ENCODE data around the gene IL1RAPL2. TPM values are rescaled to one million over a fixed set of nuclear protein-coding genes. Genes with fewer than 3 reads are reported as not detected.
"Not testable (repeated sequence)": the region's sequence is repeated elsewhere in the genome, so short reads cannot be mapped to it uniquely, and the experiment has no call there.

Gene IL1RAPL2
- total RNA-seq, 1 donor from 2014 or later: not detected

DNA sequence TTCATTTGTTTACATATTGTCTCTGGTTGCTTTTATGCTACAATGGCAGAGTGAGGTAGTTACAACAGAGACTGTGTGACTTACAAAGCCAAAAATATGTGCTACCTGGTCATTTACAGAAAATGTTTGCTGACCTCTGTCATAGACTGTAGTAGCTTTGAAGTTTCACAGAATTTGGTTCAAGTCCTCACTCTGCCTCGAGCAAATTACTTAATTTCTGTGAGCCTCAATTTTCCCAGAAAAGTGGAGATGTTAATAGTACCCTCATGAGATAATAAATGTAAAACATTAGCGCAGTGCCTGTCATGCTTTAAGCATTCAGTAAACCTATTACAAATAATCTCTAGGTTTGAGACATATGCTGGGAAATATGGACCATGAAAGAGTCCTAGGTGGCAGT, 1237.9 kb downstream of the IL1RAPL2 start:
- no peaks in the 10 kb centered on the region for H3K27me3 ChIP-seq
- no peak for DNase-seq (ENCODE audit: low spot score in 2 of 2)
- TF ChIP-seq, protein P1, sequence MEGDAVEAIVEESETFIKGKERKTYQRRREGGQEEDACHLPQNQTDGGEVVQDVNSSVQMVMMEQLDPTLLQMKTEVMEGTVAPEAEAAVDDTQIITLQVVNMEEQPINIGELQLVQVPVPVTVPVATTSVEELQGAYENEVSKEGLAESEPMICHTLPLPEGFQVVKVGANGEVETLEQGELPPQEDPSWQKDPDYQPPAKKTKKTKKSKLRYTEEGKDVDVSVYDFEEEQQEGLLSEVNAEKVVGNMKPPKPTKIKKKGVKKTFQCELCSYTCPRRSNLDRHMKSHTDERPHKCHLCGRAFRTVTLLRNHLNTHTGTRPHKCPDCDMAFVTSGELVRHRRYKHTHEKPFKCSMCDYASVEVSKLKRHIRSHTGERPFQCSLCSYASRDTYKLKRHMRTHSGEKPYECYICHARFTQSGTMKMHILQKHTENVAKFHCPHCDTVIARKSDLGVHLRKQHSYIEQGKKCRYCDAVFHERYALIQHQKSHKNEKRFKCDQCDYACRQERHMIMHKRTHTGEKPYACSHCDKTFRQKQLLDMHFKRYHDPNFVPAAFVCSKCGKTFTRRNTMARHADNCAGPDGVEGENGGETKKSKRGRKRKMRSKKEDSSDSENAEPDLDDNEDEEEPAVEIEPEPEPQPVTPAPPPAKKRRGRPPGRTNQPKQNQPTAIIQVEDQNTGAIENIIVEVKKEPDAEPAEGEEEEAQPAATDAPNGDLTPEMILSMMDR (IDR thresholded peaks at IDR 0.05): no peak
- no peaks in the 10 kb centered on the region for H3K36me3 ChIP-seq
- no peak overlapping the region for H3K27ac ChIP-seq
- H3K9me3 ChIP-seq: peaks cover 0 to 6% of the 10 kb centered on the region in 2 donors
- H3K4me1 ChIP-seq: no peaks in the 10 kb centered on the region
- H3K4me3 ChIP-seq: no peak overlapping the region
- intact Hi-C loops (cut with DNase I): no loop called here

DNA sequence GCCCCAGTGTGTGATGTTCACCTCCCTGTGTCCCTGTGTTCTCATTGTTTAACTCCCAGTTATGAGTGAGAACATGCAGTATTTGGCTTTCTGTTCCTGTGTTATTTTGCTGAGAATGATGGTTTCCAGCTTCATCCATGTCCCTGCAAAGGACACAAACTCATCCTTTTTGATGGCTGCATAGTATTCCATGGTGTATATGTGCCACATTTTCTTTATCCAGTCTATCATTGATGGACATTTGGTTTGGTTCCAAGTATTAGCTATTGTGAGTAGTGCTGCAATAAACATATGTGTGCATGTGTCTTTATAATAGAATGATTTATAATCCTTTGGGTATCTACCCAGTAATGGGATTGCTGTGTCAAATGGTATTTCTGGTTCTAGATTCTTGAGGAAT, 1239.7 kb downstream of the IL1RAPL2 start:
- H3K36me3 ChIP-seq; H3K9me3 ChIP-seq; intact Hi-C loops (cut with DNase I); H3K27ac ChIP-seq; H3K4me3 ChIP-seq; H3K4me1 ChIP-seq; H3K27me3 ChIP-seq; DNase-seq (ENCODE audit: low spot score in 2 of 2): not testable (repeated sequence)

DNA sequence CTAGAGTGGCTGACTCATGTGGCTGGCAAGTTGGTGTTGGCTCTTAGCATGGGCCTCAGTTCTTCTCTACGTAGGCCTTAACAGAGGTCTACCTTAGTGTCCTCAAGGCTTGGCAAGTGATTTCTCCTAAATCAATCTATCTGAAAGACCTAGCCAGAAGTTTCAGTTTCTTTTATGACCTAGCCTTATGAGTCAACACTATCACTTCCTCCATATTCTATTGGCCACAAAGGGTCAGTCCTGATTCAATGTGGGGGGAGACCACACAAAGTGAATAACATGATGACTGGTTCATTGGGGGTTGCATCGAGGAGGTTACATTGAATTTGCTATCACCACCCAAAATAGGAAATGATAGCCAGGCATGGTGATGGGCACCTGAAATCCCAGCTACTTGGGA, 1250.5 kb downstream of the IL1RAPL2 start:
- H3K4me1 ChIP-seq: no peaks in the 10 kb centered on the region
- H3K9me3 ChIP-seq: no peaks in the 10 kb centered on the region
- DNase-seq (ENCODE audit: low spot score in 2 of 2): no peak
- no peak overlapping the region for H3K4me3 ChIP-seq
- no peaks in the 10 kb centered on the region for H3K36me3 ChIP-seq
- intact Hi-C loops (cut with DNase I): no loop called here
- H3K27ac ChIP-seq: no peak overlapping the region
- TF ChIP-seq, protein P1 (IDR thresholded peaks at IDR 0.05): no peak
- H3K27me3 ChIP-seq: no peaks in the 10 kb centered on the region
